Trophoblast cell (in vitro differentiated cells and primary cell): ENCODE data around the gene PPM1J.

Experiments used
- DNase-seq, 2 donors: peaks; one replicate each; pipeline ENCODE4 v3.0.0-alpha.2; 2016
- H2AFZ ChIP-seq: 2 replicates; pipeline ENCODE4 v1.6.1; 2013; ENCODE audit warnings: low read length, moderate library complexity, mild to moderate bottlenecking; ENCODE audit not compliant: insufficient read depth, poor library complexity
- H2AK5ac ChIP-seq: 2 replicates; pipeline ENCODE4 v1.6.1; 2013; ENCODE audit warnings: mild to moderate bottlenecking, low read length
- H2BK120ac ChIP-seq: 2 replicates; pipeline ENCODE4 v1.6.1; 2013; ENCODE audit warnings: low read length, mild to moderate bottlenecking, moderate library complexity; ENCODE audit not compliant: insufficient read depth, poor library complexity
- H2BK12ac ChIP-seq: 2 replicates; pipeline ENCODE4 v1.6.1; 2013; ENCODE audit warnings: mild to moderate bottlenecking, low read length, moderate library complexity
- H2BK5ac ChIP-seq: 2 replicates; pipeline ENCODE4 v1.6.1; 2013; ENCODE audit warnings: low read length, low read depth, moderate library complexity, mild to moderate bottlenecking; ENCODE audit not compliant: poor library complexity
- H3K14ac ChIP-seq: 2 replicates; pipeline ENCODE4 v1.6.1; 2013; ENCODE audit warnings: mild to moderate bottlenecking, low read length
- H3K18ac ChIP-seq: 2 replicates; pipeline ENCODE4 v1.6.1; 2013; ENCODE audit warnings: mild to moderate bottlenecking, low read length
- H3K23ac ChIP-seq: 2 replicates; pipeline ENCODE4 v1.6.1; 2013; ENCODE audit warnings: low read length
- H3K27ac ChIP-seq: 2 replicates; pipeline ENCODE4 v1.5.1; 2013; ENCODE audit warnings: low read depth, mild to moderate bottlenecking, inconsistent platforms, low read length, moderate library complexity
- H3K27me3 ChIP-seq: 2 replicates; pipeline ENCODE4 v1.6.1; 2013; ENCODE audit warnings: inconsistent platforms, mild to moderate bottlenecking, low read length, moderate library complexity; ENCODE audit not compliant: insufficient read depth
- H3K36me3 ChIP-seq, 2 experiments: 1 replicate in 1 of 2; 2 replicates in 1 of 2; pipeline ENCODE4 v1.6.1; 2013; ENCODE audit warnings: low read length in 2 of 2, mild to moderate bottlenecking in 2 of 2, moderate library complexity in 1 of 2; ENCODE audit not compliant: insufficient read depth in 2 of 2, control insufficient read depth in 1 of 2
- H3K4ac ChIP-seq: 2 replicates; pipeline ENCODE4 v1.6.1; 2013; ENCODE audit warnings: low read depth, mild to moderate bottlenecking, low read length, moderate library complexity
- H3K4me1 ChIP-seq, 2 experiments: 1 replicate in 1 of 2; 2 replicates in 1 of 2; pipeline ENCODE4 v1.6.1; 2013; ENCODE audit warnings: low read length in 2 of 2, mild to moderate bottlenecking in 2 of 2, moderate library complexity in 1 of 2; ENCODE audit not compliant: insufficient read depth in 2 of 2, control insufficient read depth in 1 of 2
- H3K4me2 ChIP-seq: 2 replicates; pipeline ENCODE4 v1.6.1; 2013; ENCODE audit warnings: inconsistent platforms, mild to moderate bottlenecking, low read length, moderate library complexity
- H3K4me3 ChIP-seq: 2 replicates; pipeline ENCODE4 v1.5.1; 2013; ENCODE audit warnings: mild to moderate bottlenecking, low read depth, low read length, inconsistent platforms
- H3K79me1 ChIP-seq: one replicate; pipeline ENCODE4 v1.6.1; 2013; ENCODE audit warnings: low read length
- H3K79me2 ChIP-seq: 2 replicates; pipeline ENCODE4 v1.6.1; 2013; ENCODE audit warnings: low read length, mild to moderate bottlenecking; ENCODE audit not compliant: control insufficient read depth, insufficient read depth, poor library complexity
- H3K9ac ChIP-seq: 2 replicates; pipeline ENCODE4 v1.6.1; 2013; ENCODE audit warnings: mild to moderate bottlenecking, low read length
- H3K9me3 ChIP-seq: 2 replicates; pipeline ENCODE4 v1.6.1; 2013; ENCODE audit warnings: low read depth, mild to moderate bottlenecking, control low read depth, inconsistent platforms, low read length; ENCODE audit not compliant: insufficient read depth
- H4K12ac ChIP-seq: 2 replicates; pipeline ENCODE4 v1.6.1; 2013; ENCODE audit warnings: low read depth, mild to moderate bottlenecking, low read length, moderate library complexity
- H4K8ac ChIP-seq: 2 replicates; pipeline ENCODE4 v1.6.1; 2013; ENCODE audit warnings: low read depth, mild to moderate bottlenecking, low read length, moderate library complexity
- H4K91ac ChIP-seq: one replicate; pipeline ENCODE4 v1.6.1; 2013; ENCODE audit warnings: low read depth, mild to moderate bottlenecking, low read length, moderate library complexity
- WGBS: extraction: QIAGEN DNeasy Blood & Tissue Kit; methylation state at CpG from one replicate; pipeline ENCODE4 v1.1.7; 2013; ENCODE audit warnings: missing lambda C conversion rate; ENCODE audit not compliant: insufficient read length, insufficient coverage; ENCODE audit errors: extremely low coverage; 5-methylcytosine and 5-hydroxymethylcytosine counted together

Gene PPM1J

GRCh38 chr1:112712191-112712590 is 2.9 kb downstream of the PPM1J start:
- WGBS = no CpG with 5 or more reads among the region's 7 CpGs
- Histone ChIP-seq H4K8ac (no peak overlapping the region), H2AK5ac (no peak overlapping the region), H3K79me2 (no peaks in the 10 kb centered on the region), H3K18ac (no peak overlapping the region), H2AFZ (no peak overlapping the region), H3K9ac (no peak overlapping the region), H3K9me3 (no peaks in the 10 kb centered on the region), H3K27me3 (no peaks in the 10 kb centered on the region), H4K12ac (no peak overlapping the region), H3K4me1 (peaks cover 12 to 22% of the 10 kb centered on the region in 2 experiments), H3K4ac (no peak overlapping the region), H3K4me2 (no peak overlapping the region), H2BK12ac (no peak overlapping the region), H3K79me1 (peaks cover 4% of the 10 kb centered on the region), H3K14ac (no peak overlapping the region), H3K23ac (no peak overlapping the region), H2BK5ac (no peak overlapping the region), H3K27ac (no peak overlapping the region), H2BK120ac (no peak overlapping the region), H3K36me3 (no peaks in the 10 kb centered on the region), H3K4me3 (no peak overlapping the region), H4K91ac (no peak overlapping the region)
- no peak for DNase-seq

- Histone ChIP-seq H3K4me2 (no peak overlapping the region), H4K8ac (no peak overlapping the region), H4K91ac (no peak overlapping the region), H3K79me2 (peaks cover 2% of the 10 kb centered on the region), H3K4me1 (peaks cover 12 to 22% of the 10 kb centered on the region in 2 experiments), H3K79me1 (peaks cover 8% of the 10 kb centered on the region), H3K23ac (no peak overlapping the region), H4K12ac (no peak overlapping the region), H3K4me3 (no peak overlapping the region), H2BK12ac (no peak overlapping the region), H2AK5ac (no peak overlapping the region), H3K9ac (no peak overlapping the region), H3K14ac (no peak overlapping the region), H2BK5ac (no peak overlapping the region), H2BK120ac (no peak overlapping the region), H3K36me3 (no peaks in the 10 kb centered on the region), H3K4ac (no peak overlapping the region), H3K27me3 (no peaks in the 10 kb centered on the region), H2AFZ (no peak overlapping the region), H3K18ac (no peak overlapping the region), H3K27ac (no peak overlapping the region), H3K9me3 (no peaks in the 10 kb centered on the region)
- DNase-seq = no peak
- WGBS = no CpG with 5 or more reads among the region's 11 CpGs
Observed at GRCh38 chr1:112711670-112712069, 3.5 kb downstream of the PPM1J start.

- no peak overlapping the region for H3K14ac ChIP-seq
- peaks cover 12% of the 10 kb centered on the region for H3K79me1 ChIP-seq
- H3K4me1 ChIP-seq = peaks cover 12 to 22% of the 10 kb centered on the region in 2 experiments
- no CpG with 5 or more reads among the region's 7 CpGs for WGBS
- H3K9me3 ChIP-seq = no peaks in the 10 kb centered on the region
- no peak overlapping the region for H3K4me2 ChIP-seq
- H2AK5ac ChIP-seq = no peak overlapping the region
- H4K8ac ChIP-seq = no peak overlapping the region
- H3K4ac ChIP-seq = no peak overlapping the region
- peaks cover 6% of the 10 kb centered on the region for H3K79me2 ChIP-seq
- H2BK12ac ChIP-seq = no peak overlapping the region
- H3K36me3 ChIP-seq = no peaks in the 10 kb centered on the region
- H2BK120ac ChIP-seq = no peak overlapping the region
- no peak overlapping the region for H2BK5ac ChIP-seq
- H4K91ac ChIP-seq = no peak overlapping the region
- DNase-seq = no peak
- H3K27me3 ChIP-seq = no peaks in the 10 kb centered on the region
- H4K12ac ChIP-seq = no peak overlapping the region
- H2AFZ ChIP-seq = no peak overlapping the region
- H3K9ac ChIP-seq = no peak overlapping the region
- H3K4me3 ChIP-seq = no peak overlapping the region
- no peak overlapping the region for H3K27ac ChIP-seq
- no peak overlapping the region for H3K18ac ChIP-seq
- no peak overlapping the region for H3K23ac ChIP-seq
Observed at GRCh38 chr1:112711041-112711440, 4.1 kb downstream of the PPM1J start.

GRCh38 chr1:112710586-112710985 is 4.5 kb downstream of the PPM1J start:
- WGBS = no CpG with 5 or more reads among the region's 3 CpGs
- H2BK120ac ChIP-seq = no peak overlapping the region
- H3K9ac ChIP-seq = no peak overlapping the region
- no peak overlapping the region for H2AK5ac ChIP-seq
- no peak overlapping the region for H2AFZ ChIP-seq
- H3K27ac ChIP-seq = no peak overlapping the region
- no peak for DNase-seq
- H3K79me2 ChIP-seq = peaks cover 11% of the 10 kb centered on the region
- H3K36me3 ChIP-seq = no peaks in the 10 kb centered on the region
- no peak overlapping the region for H3K4me3 ChIP-seq
- H3K4me2 ChIP-seq = no peak overlapping the region
- H4K8ac ChIP-seq = no peak overlapping the region
- H3K27me3 ChIP-seq = no peaks in the 10 kb centered on the region
- H3K79me1 ChIP-seq = peaks cover 16% of the 10 kb centered on the region
- no peak overlapping the region for H2BK5ac ChIP-seq
- no peak overlapping the region for H4K12ac ChIP-seq
- H3K18ac ChIP-seq = no peak overlapping the region
- no peak overlapping the region for H3K23ac ChIP-seq
- no peak overlapping the region for H2BK12ac ChIP-seq
- H3K9me3 ChIP-seq = no peaks in the 10 kb centered on the region
- no peak overlapping the region for H3K4ac ChIP-seq
- no peak overlapping the region for H4K91ac ChIP-seq
- H3K4me1 ChIP-seq = peaks cover 16 to 26% of the 10 kb centered on the region in 2 experiments
- H3K14ac ChIP-seq = no peak overlapping the region
